Measurements from ENCODE around the gene MYOF.

- TF ChIP-seq EZH2phosphoT487 (IDR thresholded peaks at IDR 0.05; ENCODE audit: insufficient read depth, low read depth) (no peak), EZH2 (IDR thresholded peaks at IDR 0.05; ENCODE audit: insufficient read depth, poor library complexity, severe bottlenecking) (no peak)
These were observed 78.1 kb downstream of the MYOF start for GRCh38 chr10:93404048-93404354.
